ENCODE data around the gene SEMA4F. TPM values are rescaled to one million over a fixed set of nuclear protein-coding genes. Genes with fewer than 3 reads are reported as not detected.

SEMA4F gene
- total RNA-seq, 1 donor from 2014 or later: 8.3 TPM

DNA sequence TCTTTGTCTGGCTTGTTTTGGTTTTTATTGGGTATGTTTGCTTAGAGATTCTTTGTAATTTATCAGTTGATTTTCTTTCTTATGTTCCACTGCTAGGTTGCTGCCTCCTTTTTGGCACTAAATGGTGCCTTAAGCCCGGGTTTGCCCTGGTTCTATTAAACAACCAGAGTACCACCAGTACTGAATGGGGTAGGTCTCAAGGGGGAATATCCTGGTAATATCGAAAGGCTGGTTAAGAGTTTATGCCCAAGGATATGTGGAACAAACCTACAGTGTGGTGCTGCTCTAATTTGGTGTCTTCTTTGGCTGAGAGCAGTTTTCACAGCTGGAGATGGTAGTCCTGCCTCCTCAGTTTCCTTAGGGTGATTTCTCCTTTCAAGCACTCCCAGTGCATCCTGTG is 76.5 kb downstream of the SEMA4F start:
- no peak for DNase-seq (ENCODE audit: extremely low spot score in 2 of 2)
- TF ChIP-seq POLR2A (IDR thresholded peaks at IDR 0.05): no peak
- TF ChIP-seq POLR2AphosphoS5 (IDR thresholded peaks at IDR 0.05; ENCODE audit: insufficient read depth in 1 of 2, low read depth in 1 of 2): no peak
- TF ChIP-seq, protein P1, sequence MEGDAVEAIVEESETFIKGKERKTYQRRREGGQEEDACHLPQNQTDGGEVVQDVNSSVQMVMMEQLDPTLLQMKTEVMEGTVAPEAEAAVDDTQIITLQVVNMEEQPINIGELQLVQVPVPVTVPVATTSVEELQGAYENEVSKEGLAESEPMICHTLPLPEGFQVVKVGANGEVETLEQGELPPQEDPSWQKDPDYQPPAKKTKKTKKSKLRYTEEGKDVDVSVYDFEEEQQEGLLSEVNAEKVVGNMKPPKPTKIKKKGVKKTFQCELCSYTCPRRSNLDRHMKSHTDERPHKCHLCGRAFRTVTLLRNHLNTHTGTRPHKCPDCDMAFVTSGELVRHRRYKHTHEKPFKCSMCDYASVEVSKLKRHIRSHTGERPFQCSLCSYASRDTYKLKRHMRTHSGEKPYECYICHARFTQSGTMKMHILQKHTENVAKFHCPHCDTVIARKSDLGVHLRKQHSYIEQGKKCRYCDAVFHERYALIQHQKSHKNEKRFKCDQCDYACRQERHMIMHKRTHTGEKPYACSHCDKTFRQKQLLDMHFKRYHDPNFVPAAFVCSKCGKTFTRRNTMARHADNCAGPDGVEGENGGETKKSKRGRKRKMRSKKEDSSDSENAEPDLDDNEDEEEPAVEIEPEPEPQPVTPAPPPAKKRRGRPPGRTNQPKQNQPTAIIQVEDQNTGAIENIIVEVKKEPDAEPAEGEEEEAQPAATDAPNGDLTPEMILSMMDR (IDR thresholded peaks at IDR 0.05): no peak
- Histone ChIP-seq H3K4me3 (no peak overlapping the region), H3K36me3 (no peaks in the 10 kb centered on the region), H3K27me3 (no peaks in the 10 kb centered on the region), H3K9me3 (no peaks in the 10 kb centered on the region), H3K27ac (no peak overlapping the region), H3K4me1 (no peaks in the 10 kb centered on the region)
- intact Hi-C loops (cut with DNase I): no loop called here

Other genes starting within 250 kb of the SEMA4F start
- gene C2orf81, start 232.6 kb upstream of the SEMA4F start, total RNA-seq: 2.7 TPM
- gene WDR54, start 232.5 kb upstream of the SEMA4F start, total RNA-seq: 8.8 TPM
- 24.6 TPM for gene RTKN, start 212.3 kb upstream of the SEMA4F start, total RNA-seq
- gene INO80B, start 199.2 kb upstream of the SEMA4F start, total RNA-seq: 32.7 TPM
- gene WBP1, start 195.8 kb upstream of the SEMA4F start, total RNA-seq: 63.1 TPM
- 23.6 TPM for gene MOGS, start 188.9 kb upstream of the SEMA4F start, total RNA-seq
- gene MRPL53, start 181.6 kb upstream of the SEMA4F start, total RNA-seq: 40.3 TPM
- gene CCDC142, start 171.2 kb upstream of the SEMA4F start, total RNA-seq: 41.3 TPM
- 11.8 TPM for gene TTC31, start 171.2 kb upstream of the SEMA4F start, total RNA-seq
- not detected for gene LBX2, start 154.6 kb upstream of the SEMA4F start, total RNA-seq
- 14.7 TPM for gene PCGF1, start 146.6 kb upstream of the SEMA4F start, total RNA-seq
- gene TLX2, start 139.8 kb upstream of the SEMA4F start, total RNA-seq: 6.6 TPM
- 9.6 TPM for gene DQX1, start 128.0 kb upstream of the SEMA4F start, total RNA-seq
- 124 TPM for gene AUP1, start 124.5 kb upstream of the SEMA4F start, total RNA-seq
- gene HTRA2, start 124.3 kb upstream of the SEMA4F start, total RNA-seq: 24.3 TPM
- 6.1 TPM for gene LOXL3, start 100.3 kb upstream of the SEMA4F start, total RNA-seq
- gene DOK1, start 99.5 kb upstream of the SEMA4F start, total RNA-seq: 20.1 TPM
- 4.9 TPM for gene M1AP, start 5.9 kb upstream of the SEMA4F start, total RNA-seq
- 5.4 TPM for gene HK2, start 179.9 kb downstream of the SEMA4F start, total RNA-seq